ENCODE data around the gene RTP3. TPM values are rescaled to one million over a fixed set of nuclear protein-coding genes. Genes with fewer than 3 reads are reported as not detected.

The RTP3 gene
- total RNA-seq, 1 experiment from 2014 or later = not detected

DNA sequence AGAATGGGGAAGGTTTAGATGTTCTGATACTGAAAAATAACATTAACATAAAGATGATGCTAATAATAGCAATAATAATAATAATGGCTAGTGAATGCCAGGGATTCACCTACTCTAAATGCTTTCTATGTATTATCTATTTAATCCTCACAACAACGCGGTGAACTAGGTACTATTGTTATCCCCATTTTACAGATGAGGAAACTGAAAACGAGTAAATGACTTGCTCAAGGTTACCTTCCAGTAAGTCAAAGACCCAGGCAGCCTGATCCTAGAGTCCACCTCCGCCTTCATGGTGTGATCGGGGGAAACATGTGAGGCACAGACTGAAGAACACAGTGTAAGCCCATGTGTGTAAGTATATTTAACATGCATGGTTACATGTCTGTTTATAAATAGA, 38.0 kb downstream of the RTP3 start:
- Histone ChIP-seq H3K4me3 (ENCODE audit: low read depth in 2 of 2, low read length in 2 of 2) (no peak overlapping the region), H3K36me3 (ENCODE audit: control insufficient read depth, insufficient read depth, low read length) (no peaks in the 10 kb centered on the region), H3K27me3 (ENCODE audit: control insufficient read depth, insufficient read depth, low read length) (peaks cover 3% of the 10 kb centered on the region; the same call in 1 of the 2 replicates), H3K27ac (ENCODE audit: low read length) (no peak overlapping the region), H3K9me3 (ENCODE audit: control insufficient read depth, insufficient read depth, low read depth, low read length) (no peaks in the 10 kb centered on the region), H3K4me1 (ENCODE audit: control insufficient read depth, insufficient read depth, low read length) (no peaks in the 10 kb centered on the region)
- POLR2A ChIA-PET = no interaction called here
- in situ Hi-C loops (cut with HindIII; ENCODE audit: low pct_unique_long_range_greater_than_20kb, low sequenced_read_pairs) (no loop called here), intact Hi-C loops (cut with micrococcal nuclease; ENCODE audit: unreplicated experiment) (no loop called here)
- CTCF ChIA-PET = no interaction called here
- ATAC-seq = no peak
- BruUV-seq (replicated peaks) = no TSS peak
- TF ChIP-seq TCF7L2 (IDR thresholded peaks at IDR 0.05; ENCODE audit: low read depth, low read length) = no peak
- TF ChIP-seq POLR2AphosphoS5 (IDR thresholded peaks at IDR 0.05; ENCODE audit: low read depth, low read length) = no peak
- TF ChIP-seq, protein P1, sequence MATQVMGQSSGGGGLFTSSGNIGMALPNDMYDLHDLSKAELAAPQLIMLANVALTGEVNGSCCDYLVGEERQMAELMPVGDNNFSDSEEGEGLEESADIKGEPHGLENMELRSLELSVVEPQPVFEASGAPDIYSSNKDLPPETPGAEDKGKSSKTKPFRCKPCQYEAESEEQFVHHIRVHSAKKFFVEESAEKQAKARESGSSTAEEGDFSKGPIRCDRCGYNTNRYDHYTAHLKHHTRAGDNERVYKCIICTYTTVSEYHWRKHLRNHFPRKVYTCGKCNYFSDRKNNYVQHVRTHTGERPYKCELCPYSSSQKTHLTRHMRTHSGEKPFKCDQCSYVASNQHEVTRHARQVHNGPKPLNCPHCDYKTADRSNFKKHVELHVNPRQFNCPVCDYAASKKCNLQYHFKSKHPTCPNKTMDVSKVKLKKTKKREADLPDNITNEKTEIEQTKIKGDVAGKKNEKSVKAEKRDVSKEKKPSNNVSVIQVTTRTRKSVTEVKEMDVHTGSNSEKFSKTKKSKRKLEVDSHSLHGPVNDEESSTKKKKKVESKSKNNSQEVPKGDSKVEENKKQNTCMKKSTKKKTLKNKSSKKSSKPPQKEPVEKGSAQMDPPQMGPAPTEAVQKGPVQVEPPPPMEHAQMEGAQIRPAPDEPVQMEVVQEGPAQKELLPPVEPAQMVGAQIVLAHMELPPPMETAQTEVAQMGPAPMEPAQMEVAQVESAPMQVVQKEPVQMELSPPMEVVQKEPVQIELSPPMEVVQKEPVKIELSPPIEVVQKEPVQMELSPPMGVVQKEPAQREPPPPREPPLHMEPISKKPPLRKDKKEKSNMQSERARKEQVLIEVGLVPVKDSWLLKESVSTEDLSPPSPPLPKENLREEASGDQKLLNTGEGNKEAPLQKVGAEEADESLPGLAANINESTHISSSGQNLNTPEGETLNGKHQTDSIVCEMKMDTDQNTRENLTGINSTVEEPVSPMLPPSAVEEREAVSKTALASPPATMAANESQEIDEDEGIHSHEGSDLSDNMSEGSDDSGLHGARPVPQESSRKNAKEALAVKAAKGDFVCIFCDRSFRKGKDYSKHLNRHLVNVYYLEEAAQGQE (IDR thresholded peaks at IDR 0.05; ENCODE audit: insufficient read depth in 1 of 2, low read depth in 2 of 2, low read length in 1 of 2) = no peak
- TF ChIP-seq SIN3A (IDR thresholded peaks at IDR 0.05; ENCODE audit: borderline replicate concordance, insufficient read depth, low read depth, low read length) = no peak
- TF ChIP-seq, protein P2, sequence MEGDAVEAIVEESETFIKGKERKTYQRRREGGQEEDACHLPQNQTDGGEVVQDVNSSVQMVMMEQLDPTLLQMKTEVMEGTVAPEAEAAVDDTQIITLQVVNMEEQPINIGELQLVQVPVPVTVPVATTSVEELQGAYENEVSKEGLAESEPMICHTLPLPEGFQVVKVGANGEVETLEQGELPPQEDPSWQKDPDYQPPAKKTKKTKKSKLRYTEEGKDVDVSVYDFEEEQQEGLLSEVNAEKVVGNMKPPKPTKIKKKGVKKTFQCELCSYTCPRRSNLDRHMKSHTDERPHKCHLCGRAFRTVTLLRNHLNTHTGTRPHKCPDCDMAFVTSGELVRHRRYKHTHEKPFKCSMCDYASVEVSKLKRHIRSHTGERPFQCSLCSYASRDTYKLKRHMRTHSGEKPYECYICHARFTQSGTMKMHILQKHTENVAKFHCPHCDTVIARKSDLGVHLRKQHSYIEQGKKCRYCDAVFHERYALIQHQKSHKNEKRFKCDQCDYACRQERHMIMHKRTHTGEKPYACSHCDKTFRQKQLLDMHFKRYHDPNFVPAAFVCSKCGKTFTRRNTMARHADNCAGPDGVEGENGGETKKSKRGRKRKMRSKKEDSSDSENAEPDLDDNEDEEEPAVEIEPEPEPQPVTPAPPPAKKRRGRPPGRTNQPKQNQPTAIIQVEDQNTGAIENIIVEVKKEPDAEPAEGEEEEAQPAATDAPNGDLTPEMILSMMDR (IDR thresholded peaks at IDR 0.05) = no peak
- DNase-seq (ENCODE audit: low read depth, low spot score) = no peak

DNA sequence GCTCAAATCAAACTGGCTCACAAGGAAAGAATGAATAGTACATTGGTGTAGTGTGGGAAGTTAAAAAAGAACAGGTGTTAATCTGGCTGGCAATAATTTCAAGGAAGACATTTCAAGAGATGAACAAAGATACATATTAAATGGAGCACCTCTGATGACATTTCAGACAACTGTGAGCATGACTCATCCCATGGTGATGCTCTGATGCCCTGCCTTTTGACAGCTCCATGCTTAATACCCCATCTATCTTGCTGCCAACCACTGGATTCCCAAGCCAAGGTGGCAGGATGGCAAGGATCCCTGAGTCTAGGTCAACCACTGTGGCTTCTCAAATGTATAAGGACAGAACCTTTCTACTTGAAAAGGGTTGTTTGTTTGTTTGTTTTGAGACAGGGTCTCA, 39.0 kb downstream of the RTP3 start:
- ATAC-seq = no peak

More for the DNA sequence above, 39.0 kb downstream of the RTP3 start:
- in situ Hi-C loops (cut with HindIII; ENCODE audit: low pct_unique_long_range_greater_than_20kb, low sequenced_read_pairs) = no loop called here
- Histone ChIP-seq H3K4me3 (ENCODE audit: low read depth in 2 of 2, low read length in 2 of 2) (no peak overlapping the region), H3K4me1 (ENCODE audit: control insufficient read depth, insufficient read depth, low read length) (no peaks in the 10 kb centered on the region), H3K27ac (ENCODE audit: low read length) (no peak overlapping the region), H3K27me3 (ENCODE audit: control insufficient read depth, insufficient read depth, low read length) (peaks cover 3% of the 10 kb centered on the region; the same call in 1 of the 2 replicates), H3K9me3 (ENCODE audit: control insufficient read depth, insufficient read depth, low read depth, low read length) (no peaks in the 10 kb centered on the region), H3K36me3 (ENCODE audit: control insufficient read depth, insufficient read depth, low read length) (no peaks in the 10 kb centered on the region)
- CTCF ChIA-PET = no interaction called here
- no peak for DNase-seq (ENCODE audit: low read depth, low spot score)
- intact Hi-C loops (cut with micrococcal nuclease; ENCODE audit: unreplicated experiment) = no loop called here
- BruUV-seq (replicated peaks) = no TSS peak
- TF ChIP-seq, protein P2 (IDR thresholded peaks at IDR 0.05) = no peak
- TF ChIP-seq TCF7L2 (IDR thresholded peaks at IDR 0.05; ENCODE audit: low read depth, low read length) (no peak), POLR2AphosphoS5 (IDR thresholded peaks at IDR 0.05; ENCODE audit: low read depth, low read length) (no peak), SIN3A (IDR thresholded peaks at IDR 0.05; ENCODE audit: borderline replicate concordance, insufficient read depth, low read depth, low read length) (no peak)
- TF ChIP-seq, protein P1 (IDR thresholded peaks at IDR 0.05; ENCODE audit: insufficient read depth in 1 of 2, low read depth in 2 of 2, low read length in 1 of 2) = no peak
- POLR2A ChIA-PET = no interaction called here

Data from Panc1 (cell line).